Colonic mucosa (tissue), 4 donors: ENCODE data around the gene KIAA1614. TPM values are rescaled to one million over a fixed set of nuclear protein-coding genes. Genes with fewer than 3 reads are reported as not detected.

ENCODE experiments used
- DNase-seq: peaks from one replicate; pipeline ENCODE4 v3.0.0-alpha.2; 2020
- H3K27ac ChIP-seq: fragments of 200-600 bp; one replicate; pipeline ENCODE4 v1.8.0; 2021
- H3K27me3 ChIP-seq: fragments of 200-600 bp; one replicate; pipeline ENCODE4 v1.8.0; 2021
- H3K36me3 ChIP-seq: fragments of 200-600 bp; one replicate; pipeline ENCODE4 v1.8.0; 2021
- H3K4me1 ChIP-seq: fragments of 200-600 bp; one replicate; pipeline ENCODE4 v1.8.0; 2021; ENCODE audit warnings: mild to moderate bottlenecking
- H3K4me3 ChIP-seq: fragments of 200-600 bp; one replicate; pipeline ENCODE4 v1.8.0; 2021
- H3K9ac ChIP-seq, 2 donors: one replicate each; pipeline ENCODE4 v1.7.0; 2013; ENCODE audit warnings: control low read depth in 2 of 2, low read depth in 2 of 2, low read length in 2 of 2
- H3K9me3 ChIP-seq: fragments of 200-600 bp; one replicate; pipeline ENCODE4 v1.8.0; 2021
- intact Hi-C: fragments of 100-400 bp; cut with DNase I; formaldehyde crosslinking; loops from one replicate; pipeline ENCODE4 v1.14.1; 2022
- total RNA-seq, 2 donors: library from RNA; stranded (reverse); fragmentation: NEBNext Ultra II Directional in 1 of 2; extraction: Animal tissue kit (Norgen Biotek cat#: 25700) in 1 of 2; gene quantifications; one replicate each; pipeline ENCODE4 v1.2.1, GENCODE V29; 2021
- TF ChIP-seq, protein P1 (sequence below): fragments of 200-600 bp; IDR thresholded peaks from one replicate; pipeline ENCODE4 v1.8.0; 2022; ENCODE audit warnings: antibody characterized with exemption, mild to moderate bottlenecking
- donor health status: healthy.
- donor health status: DM: no; HTN: no; CAD: no.
- donor health status: DM: no; HTN: no; CAD: no.

Gene KIAA1614, protein sequence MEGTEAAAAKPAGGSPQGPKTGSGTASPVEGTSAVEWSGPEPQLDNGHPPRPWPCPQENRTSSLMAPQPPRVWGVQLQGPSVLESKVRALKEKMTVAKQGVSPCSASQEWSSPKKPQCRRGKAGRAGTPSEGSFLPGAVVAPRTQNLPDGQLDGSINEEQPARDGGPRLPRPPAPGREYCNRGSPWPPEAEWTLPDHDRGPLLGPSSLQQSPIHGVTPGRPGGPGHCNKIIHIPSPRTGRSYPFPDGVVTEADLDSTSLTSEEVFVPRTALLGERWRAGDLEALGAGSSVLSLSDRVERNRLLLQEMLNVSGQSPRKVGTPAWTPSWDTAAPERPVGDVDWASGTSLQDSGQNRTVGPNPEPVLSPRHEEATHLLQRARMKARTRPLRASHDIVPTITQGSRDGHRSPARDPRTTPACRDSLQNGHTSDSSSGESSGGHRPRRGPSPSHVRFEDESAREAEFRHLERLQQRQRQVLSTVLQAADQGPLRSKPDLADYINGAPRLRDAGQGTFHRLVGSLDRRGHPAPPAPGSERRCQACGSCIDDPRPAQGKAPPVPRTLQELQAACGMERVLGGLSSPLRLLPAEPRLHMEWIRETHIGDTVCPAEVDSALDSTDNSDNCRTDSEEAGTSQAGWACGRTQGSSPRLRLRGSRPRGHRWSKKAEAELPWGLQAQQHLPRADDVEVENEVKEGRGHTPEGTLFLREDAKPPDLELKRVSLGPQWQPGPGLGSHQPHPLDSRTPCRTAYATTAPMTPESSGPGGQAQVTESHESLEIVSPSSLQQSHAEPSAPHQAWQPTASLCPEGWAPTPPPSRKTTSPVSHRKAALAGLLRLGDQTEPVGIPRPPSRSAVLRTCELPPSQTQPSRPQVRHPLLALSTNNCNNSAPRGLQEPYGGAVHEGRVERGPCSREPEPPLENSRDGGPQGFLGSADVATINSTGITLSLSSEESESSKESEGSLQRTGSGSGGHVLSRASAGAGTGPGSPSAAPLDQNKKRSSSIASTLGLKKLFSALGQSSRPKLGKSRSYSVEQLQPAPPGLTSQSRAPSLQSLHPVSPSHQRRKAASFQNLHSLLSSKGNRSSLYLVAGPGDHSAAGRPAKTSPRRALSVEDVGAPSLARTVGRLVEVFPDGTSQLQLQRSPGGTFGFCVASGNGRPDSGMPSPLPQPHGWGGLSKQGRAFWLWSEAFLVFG
- total RNA-seq = 1 to 10 TPM in 1 of 2 donors, under 1 TPM in 1; 0.74 to 2.1 TPM

DNA sequence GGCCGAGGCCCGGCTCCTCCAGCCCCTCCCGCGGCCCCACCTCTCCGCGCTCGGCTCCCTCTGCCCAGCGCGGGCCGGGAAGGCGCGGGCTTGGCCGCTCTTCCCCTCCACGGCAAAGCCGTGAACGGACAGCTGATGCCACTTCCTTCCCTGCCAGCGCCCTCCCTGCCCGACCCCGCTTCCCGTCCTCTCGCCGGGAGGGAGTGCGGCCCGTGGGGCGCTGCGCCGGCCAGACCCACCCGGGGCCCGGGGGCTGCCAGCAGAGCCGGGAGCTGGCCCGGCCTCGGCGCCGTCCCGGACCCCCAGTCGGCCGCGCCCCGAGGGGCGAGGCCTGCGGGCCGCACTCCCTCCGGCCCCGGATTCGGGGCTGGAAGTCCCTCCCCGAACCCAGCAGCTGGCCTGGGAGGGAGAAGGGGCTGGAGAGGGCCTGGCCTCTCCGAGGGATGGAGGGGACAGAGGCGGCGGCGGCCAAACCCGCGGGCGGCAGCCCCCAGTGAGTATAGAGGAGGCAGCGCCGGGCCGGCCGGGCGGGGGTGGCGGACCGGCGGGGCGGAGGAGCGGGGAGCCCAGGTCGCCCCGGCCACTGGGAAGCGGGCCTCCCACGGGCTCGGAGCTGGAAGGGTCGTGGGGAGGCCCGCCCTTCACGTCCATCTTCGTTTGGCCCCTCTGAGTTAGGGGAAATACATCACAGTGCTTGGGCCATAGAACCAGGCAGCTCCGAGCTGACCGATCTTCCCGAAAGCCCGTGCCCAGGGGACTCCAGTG lies at the start of gene KIAA1614:
KIAA1614 (plus strand) TSS at position 97 of the 765 bp plus-strand sequence; CDS start at position 444, 347 bp downstream.
- TF ChIP-seq, protein P1, sequence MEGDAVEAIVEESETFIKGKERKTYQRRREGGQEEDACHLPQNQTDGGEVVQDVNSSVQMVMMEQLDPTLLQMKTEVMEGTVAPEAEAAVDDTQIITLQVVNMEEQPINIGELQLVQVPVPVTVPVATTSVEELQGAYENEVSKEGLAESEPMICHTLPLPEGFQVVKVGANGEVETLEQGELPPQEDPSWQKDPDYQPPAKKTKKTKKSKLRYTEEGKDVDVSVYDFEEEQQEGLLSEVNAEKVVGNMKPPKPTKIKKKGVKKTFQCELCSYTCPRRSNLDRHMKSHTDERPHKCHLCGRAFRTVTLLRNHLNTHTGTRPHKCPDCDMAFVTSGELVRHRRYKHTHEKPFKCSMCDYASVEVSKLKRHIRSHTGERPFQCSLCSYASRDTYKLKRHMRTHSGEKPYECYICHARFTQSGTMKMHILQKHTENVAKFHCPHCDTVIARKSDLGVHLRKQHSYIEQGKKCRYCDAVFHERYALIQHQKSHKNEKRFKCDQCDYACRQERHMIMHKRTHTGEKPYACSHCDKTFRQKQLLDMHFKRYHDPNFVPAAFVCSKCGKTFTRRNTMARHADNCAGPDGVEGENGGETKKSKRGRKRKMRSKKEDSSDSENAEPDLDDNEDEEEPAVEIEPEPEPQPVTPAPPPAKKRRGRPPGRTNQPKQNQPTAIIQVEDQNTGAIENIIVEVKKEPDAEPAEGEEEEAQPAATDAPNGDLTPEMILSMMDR = no peak
- no peaks in the 10 kb centered on the region for H3K36me3 ChIP-seq
- H3K27ac ChIP-seq = peak within 1 kb of the TSS; percentile 67
- DNase-seq = no peak
- H3K4me3 ChIP-seq = peak within 1 kb of the TSS; percentile 59
- intact Hi-C loops = no loop called here
- no peaks in the 10 kb centered on the region for H3K9me3 ChIP-seq
- H3K27me3 ChIP-seq = peaks cover 12% of the 10 kb centered on the region
- H3K9ac ChIP-seq = peak within 1 kb of the TSS; percentile 66
- no peaks in the 10 kb centered on the region for H3K4me1 ChIP-seq

DNA sequence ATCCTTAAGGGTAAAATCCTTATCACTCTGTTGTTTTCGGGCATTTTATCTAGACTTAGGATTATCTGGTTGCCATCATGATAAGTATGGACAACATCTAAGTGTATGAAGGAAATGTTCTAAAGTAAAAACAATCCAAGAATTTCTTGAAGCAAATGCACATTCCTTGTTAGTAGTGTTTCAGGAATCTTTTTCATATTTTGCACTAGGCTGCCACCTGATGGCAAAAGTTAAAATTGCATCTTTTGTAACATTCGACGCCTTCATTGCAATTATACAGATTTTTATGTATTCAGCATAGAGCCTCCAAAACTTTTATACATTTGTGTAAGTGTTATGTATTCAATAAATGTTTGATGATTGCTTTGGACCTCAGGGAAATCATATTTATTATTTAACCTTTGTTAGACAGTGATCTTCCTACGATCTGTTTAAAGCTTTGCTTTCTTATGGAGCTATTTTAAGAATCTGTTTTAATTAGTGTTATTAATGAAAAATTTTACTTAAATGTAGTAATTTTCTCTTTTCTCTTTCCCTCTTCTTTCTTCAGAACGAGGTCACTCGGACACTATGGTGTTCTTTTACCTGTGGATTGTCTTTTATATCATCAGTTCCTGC lies 49.4 kb upstream of the KIAA1614 start:
- Histone ChIP-seq H3K27me3 (no peaks in the 10 kb centered on the region), H3K9ac (no peak overlapping the region), H3K4me3 (no peak overlapping the region), H3K9me3 (no peaks in the 10 kb centered on the region), H3K36me3 (no peaks in the 10 kb centered on the region), H3K4me1 (no peaks in the 10 kb centered on the region), H3K27ac (no peak overlapping the region)
- intact Hi-C loops = loop anchor here (5.0 to 10.0 kb wide), 3 partner anchors 228 to 346 kb away; partner anchors contain the start of gene XPR1
- TF ChIP-seq, protein P1 = peak; percentile 67
- DNase-seq = peak; percentile 47

DNA sequence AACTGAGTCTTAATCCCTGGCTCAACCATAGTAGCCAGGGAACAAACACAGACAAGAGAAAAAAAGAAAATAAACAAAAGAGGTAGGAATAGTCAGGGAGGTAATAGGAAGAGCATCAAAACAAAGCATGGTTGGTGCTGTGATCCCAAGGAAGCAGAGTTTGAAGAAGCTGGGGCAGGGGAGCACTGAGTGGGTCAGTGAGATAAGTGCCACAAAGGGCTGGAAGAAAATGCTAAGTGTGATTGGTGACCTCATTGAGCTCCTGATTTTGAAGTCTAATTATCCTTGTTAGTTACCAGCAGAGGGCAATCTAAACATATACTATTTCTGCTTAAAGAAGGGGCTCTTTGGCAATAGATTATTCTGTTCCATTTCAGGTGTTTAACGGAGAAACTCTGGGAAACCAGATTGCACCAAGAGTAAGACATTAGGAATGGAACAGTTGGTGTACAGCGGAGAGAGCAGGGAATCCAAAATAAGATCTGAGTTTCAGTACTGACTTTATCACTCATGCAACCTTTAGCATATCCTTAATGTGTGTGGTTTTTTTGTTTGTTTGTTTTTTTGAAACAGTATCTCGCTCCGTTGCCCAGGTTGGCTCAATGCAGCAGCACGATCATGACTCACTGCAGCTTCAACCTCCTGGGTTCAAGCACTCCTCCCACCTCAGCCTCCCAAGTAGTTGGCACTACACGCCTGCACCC lies 30.7 kb upstream of the KIAA1614 start:
- no peak overlapping the region for H3K9ac ChIP-seq
- DNase-seq = no peak
- H3K27me3 ChIP-seq = no peaks in the 10 kb centered on the region
- H3K27ac ChIP-seq = no peak overlapping the region
- H3K4me3 ChIP-seq = no peak overlapping the region
- no peaks in the 10 kb centered on the region for H3K36me3 ChIP-seq
- intact Hi-C loops = loop anchor here (5.0 kb wide), 2 partner anchors 260 to 285 kb away; no protein-coding TSS in a partner anchor
- TF ChIP-seq, protein P1 = peak; percentile 26
- H3K9me3 ChIP-seq = no peaks in the 10 kb centered on the region
- no peaks in the 10 kb centered on the region for H3K4me1 ChIP-seq

DNA sequence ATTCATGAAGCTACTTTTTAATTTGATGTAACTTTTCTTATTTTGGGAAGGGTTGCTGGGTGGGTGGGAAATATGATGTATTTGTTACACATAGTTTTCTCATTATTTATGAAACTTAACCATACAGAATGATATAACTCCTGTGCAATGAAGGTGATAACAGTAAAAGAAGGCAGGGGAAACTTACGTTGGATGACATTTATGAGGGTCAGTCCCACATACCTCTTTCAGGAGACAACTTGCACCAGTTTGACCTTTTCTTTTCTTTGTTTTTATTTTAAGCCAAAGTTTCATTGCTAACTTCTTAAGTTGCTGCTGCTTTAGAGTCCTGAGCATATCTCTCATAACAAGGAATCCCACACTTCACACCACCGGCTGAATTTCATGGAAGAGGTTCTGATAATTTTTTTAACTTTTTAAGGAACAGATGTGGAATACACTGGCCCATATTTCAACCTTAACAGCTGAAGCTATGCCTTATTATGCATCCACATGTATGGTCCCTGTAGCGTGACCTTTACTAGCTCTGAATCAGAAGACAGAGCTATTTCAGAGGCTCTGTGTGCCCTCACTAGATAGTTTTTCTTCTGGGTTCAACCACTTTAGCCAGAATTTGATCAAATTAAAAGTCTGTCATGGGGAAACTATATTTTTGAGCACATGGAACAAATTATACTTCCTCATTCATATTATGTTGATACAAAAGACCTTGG lies 28.0 kb upstream of the KIAA1614 start:
- Histone ChIP-seq H3K9me3 (no peaks in the 10 kb centered on the region), H3K27me3 (no peaks in the 10 kb centered on the region), H3K36me3 (no peaks in the 10 kb centered on the region), H3K4me1 (no peaks in the 10 kb centered on the region), H3K4me3 (no peak overlapping the region), H3K27ac (no peak overlapping the region), H3K9ac (no peak overlapping the region)
- DNase-seq = no peak
- intact Hi-C loops = loop anchor here (5.0 kb wide), 2 partner anchors 258 to 283 kb away; no protein-coding TSS in a partner anchor
- TF ChIP-seq, protein P1 = no peak
